H1 (cell line): Measurements from ENCODE around the gene WDR35. TPM values are rescaled to one million over a fixed set of nuclear protein-coding genes. Genes with fewer than 3 reads are reported as not detected.
"Not testable (repeated sequence)": the region's sequence is repeated elsewhere in the genome, so short reads cannot be mapped to it uniquely, and the experiment has no call there.

Source experiments
- CTCF ChIA-PET: fragments of 300-600 bp; sonication (Branson Sonifier 250); formaldehyde crosslinking; loops from one replicate; lab custom pipeline; 2021; ENCODE audit not compliant: partially characterized antibody; lab: Charles Lee
- POLR2A ChIA-PET: fragments of 300-600 bp; sonication (Branson Sonifier 250); formaldehyde crosslinking; loops from one replicate; lab custom pipeline; 2021; ENCODE audit warnings: inconsistent platforms; ENCODE audit not compliant: partially characterized antibody; lab: Charles Lee
- DNase-seq, 2 experiments: peaks; one replicate each; pipeline versions ENCODE4 v3.0.0 to v3.0.0-alpha.2; 2010 to 2022; ENCODE audit warnings: low spot score in 2 of 2, low read depth in 1 of 2, mixed read lengths in 1 of 2
- FAIRE-seq: peaks from 2 replicates; lab custom pipeline; 2011; peaks lifted over from hg19 to GRCh38; lab: Jason Lieb, UNC
- H2AFZ ChIP-seq: 2 replicates; pipeline ENCODE4 v1.8.1; 2012; ENCODE audit warnings: low read length, inconsistent platforms
- H2AK5ac ChIP-seq: 2 replicates; pipeline ENCODE4 v1.6.1; 2013; ENCODE audit warnings: low read depth, low read length
- H2BK120ac ChIP-seq: replicated peaks from 2 replicates; pipeline ENCODE3; 2013; ENCODE audit warnings: low read depth, low read length, inconsistent platforms
- H2BK12ac ChIP-seq: 2 replicates; pipeline ENCODE4 v1.6.1; 2013; ENCODE audit warnings: low read depth, low read length
- H2BK15ac ChIP-seq: 2 replicates; pipeline ENCODE4 v1.6.1; 2013; ENCODE audit warnings: low read length
- H2BK20ac ChIP-seq: 2 replicates; pipeline ENCODE4 v1.6.1; 2013; ENCODE audit warnings: low read length
- H2BK5ac ChIP-seq: 2 replicates; pipeline ENCODE4 v1.6.1; 2013; ENCODE audit warnings: low read depth, low read length
- H3K14ac ChIP-seq: 2 replicates; pipeline ENCODE4 v1.6.1; 2013; ENCODE audit warnings: inconsistent platforms; ENCODE audit not compliant: insufficient read length
- H3K18ac ChIP-seq: 2 replicates; pipeline ENCODE4 v1.6.1; 2013; ENCODE audit warnings: low read length; ENCODE audit errors: extremely low read depth
- H3K23ac ChIP-seq: 2 replicates; pipeline ENCODE4 v1.6.1; 2013; ENCODE audit warnings: inconsistent platforms; ENCODE audit not compliant: insufficient read length
- H3K23me2 ChIP-seq: 2 replicates; pipeline ENCODE4 v1.6.1; 2013; ENCODE audit warnings: low read depth, low read length
- H3K27ac ChIP-seq: 2 replicates; pipeline ENCODE4 v1.6.1; 2011; ENCODE audit warnings: low read depth, low read length, inconsistent platforms
- H3K27me3 ChIP-seq, 4 experiments: replicated peaks in 1 of 4; 1 replicate in 1 of 4; 2 replicates in 3 of 4; pipeline versions ENCODE4 v1.6.1 to v1.8.1; 2011 to 2013; ENCODE audit warnings: low read length in 3 of 4, mild to moderate bottlenecking in 3 of 4, inconsistent platforms in 2 of 4, mixed read lengths in 2 of 4, moderate library complexity in 1 of 4; ENCODE audit not compliant: control insufficient read depth in 3 of 4, insufficient read depth in 3 of 4; ENCODE audit errors: extremely low read depth in 1 of 4
- H3K36me3 ChIP-seq, 4 experiments: 2 replicates each; pipeline versions ENCODE4 v1.6.1 to v1.8.1; 2011 to 2013; ENCODE audit warnings: mild to moderate bottlenecking in 4 of 4, low read length in 3 of 4, moderate library complexity in 2 of 4, control low read depth in 1 of 4, inconsistent platforms in 1 of 4; ENCODE audit not compliant: insufficient read depth in 4 of 4, control insufficient read depth in 2 of 4
- H3K4ac ChIP-seq: replicated peaks from 2 replicates; pipeline ENCODE3; 2013; ENCODE audit warnings: low read length, low read depth, mixed read lengths, inconsistent platforms; ENCODE audit not compliant: insufficient read length
- H3K4me1 ChIP-seq, 4 experiments: replicated peaks in 1 of 4; 1 replicate in 1 of 4; 2 replicates in 3 of 4; pipeline versions ENCODE4 v1.6.1 to v1.8.1; 2011 to 2013; ENCODE audit warnings: low read length in 3 of 4, inconsistent platforms in 2 of 4, mixed read lengths in 1 of 4; ENCODE audit not compliant: insufficient read depth in 4 of 4, control insufficient read depth in 3 of 4
- H3K4me2 ChIP-seq, 2 experiments: 2 replicates each; pipeline versions ENCODE4 v1.6.1 to v1.8.1; 2011 to 2013; ENCODE audit warnings: low read depth in 2 of 2, low read length in 2 of 2, control low read depth in 1 of 2, inconsistent platforms in 1 of 2, mild to moderate bottlenecking in 1 of 2; ENCODE audit not compliant: insufficient read depth in 1 of 2
- H3K4me3 ChIP-seq, 4 experiments: fragments of 200-600, 300-600 bp in 1 of 4; sonication (generic), shearing (Covaris generic), sonication (Bioruptor Twin) in 1 of 4; 2 replicates each; pipeline versions ENCODE4 v1.5.1 to v1.8.1; 2011 to 2016; ENCODE audit warnings: low read length in 4 of 4, low read depth in 3 of 4, control low read depth in 2 of 4, inconsistent platforms in 2 of 4, mild to moderate bottlenecking in 2 of 4, mixed read lengths in 1 of 4, moderate library complexity in 1 of 4; ENCODE audit not compliant: insufficient read depth in 2 of 4; ENCODE audit errors: extremely low read depth in 1 of 4
- H3K56ac ChIP-seq: replicated peaks from 2 replicates; pipeline ENCODE3; 2013; ENCODE audit warnings: low read depth, mild to moderate bottlenecking, mixed read lengths, low read length, inconsistent platforms; ENCODE audit not compliant: insufficient read length
- H3K79me1 ChIP-seq: 2 replicates; pipeline ENCODE4 v1.6.1; 2013; ENCODE audit warnings: low read depth, low read length, control low read depth
- H3K79me2 ChIP-seq, 2 experiments: 2 replicates each; pipeline versions ENCODE4 v1.6.1 to v1.8.1; 2012 to 2013; ENCODE audit warnings: low read length in 2 of 2, mild to moderate bottlenecking in 2 of 2, inconsistent platforms in 1 of 2; ENCODE audit not compliant: insufficient read depth in 2 of 2, control insufficient read depth in 1 of 2
- H3K9ac ChIP-seq, 4 experiments: replicated peaks in 1 of 4; 1 replicate in 1 of 4; 2 replicates in 3 of 4; pipeline versions ENCODE4 v1.6.1 to v1.8.1; 2011 to 2013; ENCODE audit warnings: low read depth in 3 of 4, low read length in 3 of 4, control low read depth in 2 of 4, mild to moderate bottlenecking in 2 of 4, moderate library complexity in 2 of 4, inconsistent platforms in 1 of 4; ENCODE audit errors: extremely low read depth in 1 of 4
- H3K9me3 ChIP-seq, 2 experiments: 2 replicates each; pipeline versions ENCODE4 v1.6.1 to v1.8.1; 2012 to 2013; ENCODE audit warnings: mild to moderate bottlenecking in 2 of 2, moderate library complexity in 2 of 2, control low read depth in 1 of 2, inconsistent platforms in 1 of 2, low read depth in 1 of 2, low read length in 1 of 2, mixed read lengths in 1 of 2; ENCODE audit not compliant: insufficient read depth in 2 of 2
- H4K20me1 ChIP-seq, 2 experiments: replicated peaks in 1 of 2; 2 replicates each; pipeline versions ENCODE3 to v1.8.1; 2011 to 2013; ENCODE audit warnings: inconsistent platforms in 2 of 2, low read length in 2 of 2, mild to moderate bottlenecking in 1 of 2; ENCODE audit not compliant: insufficient read depth in 2 of 2, control insufficient read depth in 1 of 2
- H4K5ac ChIP-seq: 2 replicates; pipeline ENCODE4 v1.6.1; 2013; ENCODE audit warnings: low read length, low read depth, mixed read lengths, inconsistent platforms; ENCODE audit not compliant: insufficient read length
- H4K8ac ChIP-seq: 2 replicates; pipeline ENCODE4 v1.8.0; 2013; ENCODE audit warnings: mild to moderate bottlenecking, moderate library complexity, low read length, inconsistent platforms; ENCODE audit not compliant: insufficient read depth; ENCODE audit errors: extremely low read depth
- H4K91ac ChIP-seq: replicated peaks from 2 replicates; pipeline ENCODE3; 2013; ENCODE audit warnings: low read length, mixed read lengths, inconsistent platforms; ENCODE audit not compliant: insufficient read length
- NRF1 ChIP-seq: IDR thresholded peaks from 2 replicates; pipeline ENCODE4 v1.6.1; 2011; ENCODE audit warnings: mild to moderate bottlenecking, low read depth, low read length, improper control_type of control experiment
- SAP30 ChIP-seq: fragments of 300-600 bp; sonication (generic); IDR thresholded peaks from 2 replicates; pipeline ENCODE4 v1.7.1; 2012; ENCODE audit warnings: low read length, moderate library complexity, mild to moderate bottlenecking, inconsistent platforms; ENCODE audit not compliant: insufficient read depth, insufficient replicate concordance
- SIX5 ChIP-seq: IDR thresholded peaks from 2 replicates; pipeline ENCODE4 v1.6.1; 2011; ENCODE audit warnings: mild to moderate bottlenecking, low read depth, low read length
- WGBS, 2 experiments: shearing (Covaris generic) in 1 of 2; methylation state at CpG; one replicate each; pipeline versions ENCODE4 v1.1.6 to v1.1.7; 2013 to 2015; ENCODE audit warnings: low lambda C conversion rate in 2 of 2, mixed read lengths in 2 of 2, inconsistent platforms in 1 of 2, low coverage in 1 of 2, missing lambda C conversion rate in 1 of 2; ENCODE audit not compliant: insufficient replicate concordance in 2 of 2, insufficient coverage in 1 of 2, insufficient read length in 1 of 2; ENCODE audit errors: extremely low coverage in 1 of 2, missing lambda C conversion rate in 1 of 2; 5-methylcytosine and 5-hydroxymethylcytosine counted together
- polyA plus RNA-seq, 7 experiments: library from polyadenylated mRNA; depleted of rRNA in 3 of 7; stranded (reverse) in 5 of 7; unstranded in 2 of 7; fragments of >200 nt in 5 of 7; fragments of 200-250 nt in 2 of 7; gene quantifications; 1 replicate in 5 of 7; 2 replicates in 1 of 7; 4 replicates in 1 of 7; pipeline versions ENCODE4 v1.2.1 to v1.2.3, GENCODE V29; 2011 to 2013; ENCODE audit warnings: missing spikeins in 2 of 7, mixed read lengths in 2 of 7
- total RNA-seq: library from RNA; stranded (reverse); fragmentation: NEBNext Ultra II Directional; extraction: Animal tissue kit (Norgen Biotek cat#: 25700); gene quantifications from 2 replicates; pipeline ENCODE4 v1.2.1, GENCODE V29; 2021

The WDR35 gene
- total and polyA plus RNA-seq, 2 of the 8 experiments (the other 6 are each of a cell fraction or from before 2014, with no cell fraction given) = 9.0 to 25.5 TPM

GRCh38 chr2:19929226-19929625 lies 60.7 kb downstream of the WDR35 start:
- no peaks in the 10 kb centered on the region for H3K27me3 ChIP-seq
- no peaks in the 10 kb centered on the region for H3K4me1 ChIP-seq
- H4K5ac ChIP-seq = no peak overlapping the region
- no peak overlapping the region for H3K4me2 ChIP-seq
- H4K91ac ChIP-seq = no peak overlapping the region
- no peak overlapping the region for H3K14ac ChIP-seq
- no peak overlapping the region for H2BK20ac ChIP-seq
- no peak overlapping the region for H3K27ac ChIP-seq
- FAIRE-seq (no peak), DNase-seq (no peak)
- H2AK5ac ChIP-seq = no peak overlapping the region
- no peaks in the 10 kb centered on the region for H3K79me2 ChIP-seq
- H2BK120ac ChIP-seq = no peak overlapping the region
- H4K8ac ChIP-seq = no peak overlapping the region
- H2AFZ ChIP-seq = no peak overlapping the region
- TF ChIP-seq SAP30 (no peak), SIX5 (no peak), NRF1 (no peak)
- H3K79me1 ChIP-seq = no peaks in the 10 kb centered on the region
- H3K4ac ChIP-seq = no peak overlapping the region
- no peak overlapping the region for H3K23ac ChIP-seq
- ChIA-PET CTCF (no interaction called here), POLR2A (no interaction called here)
- no peaks in the 10 kb centered on the region for H4K20me1 ChIP-seq
- no peak overlapping the region for H3K18ac ChIP-seq
- H2BK15ac ChIP-seq = no peak overlapping the region
- H3K4me3 ChIP-seq = no peak overlapping the region
- H2BK12ac ChIP-seq = no peak overlapping the region
- H3K9me3 ChIP-seq = peaks cover 2 to 6% of the 10 kb centered on the region in 2 experiments; a peak in 3 of 4 replicates
- peaks cover 0 to 48% (median 20%) of the 10 kb centered on the region in 4 experiments; a peak in 6 of 8 replicates for H3K36me3 ChIP-seq
- H3K23me2 ChIP-seq = no peaks in the 10 kb centered on the region
- H2BK5ac ChIP-seq = no peak overlapping the region
- no peak overlapping the region for H3K56ac ChIP-seq
- H3K9ac ChIP-seq = no peak overlapping the region

- H2BK12ac ChIP-seq, H3K23me2 ChIP-seq, H2BK5ac ChIP-seq, H4K8ac ChIP-seq, H3K23ac ChIP-seq, H3K4me2 ChIP-seq, H3K79me1 ChIP-seq, H4K20me1 ChIP-seq, H3K14ac ChIP-seq, H2BK120ac ChIP-seq, H3K27ac ChIP-seq, H3K56ac ChIP-seq, H3K27me3 ChIP-seq, H3K9me3 ChIP-seq, H3K9ac ChIP-seq, FAIRE-seq, H2AFZ ChIP-seq, H2AK5ac ChIP-seq, CTCF ChIA-PET, H3K4me1 ChIP-seq, H2BK20ac ChIP-seq, H3K4ac ChIP-seq, H3K79me2 ChIP-seq, H3K18ac ChIP-seq, H2BK15ac ChIP-seq, H4K5ac ChIP-seq, POLR2A ChIA-PET, H4K91ac ChIP-seq, H3K4me3 ChIP-seq, DNase-seq: not testable (repeated sequence)
- WGBS, 2 experiments = 89% methylated on average over 1 of the region's 1 CpG; no CpG with 5 or more reads in 1 of the 2 experiments
- peaks cover 0 to 48% (median 20%) of the 10 kb centered on the region in 4 experiments; a peak in 6 of 8 replicates for H3K36me3 ChIP-seq
These were observed 62.1 kb downstream of the WDR35 start for GRCh38 chr2:19927816-19928215.
